ENCODE results near the gene DLEC1. TPM values are rescaled to one million over a fixed set of nuclear protein-coding genes. Genes with fewer than 3 reads are reported as not detected.

The DLEC1 gene
- total and polyA plus RNA-seq, 9 of the 15 experiments (the other 6 are each of a cell fraction or from before 2014, with no cell fraction given) = 0.07 to 0.08 TPM; not detected in 7

DNA sequence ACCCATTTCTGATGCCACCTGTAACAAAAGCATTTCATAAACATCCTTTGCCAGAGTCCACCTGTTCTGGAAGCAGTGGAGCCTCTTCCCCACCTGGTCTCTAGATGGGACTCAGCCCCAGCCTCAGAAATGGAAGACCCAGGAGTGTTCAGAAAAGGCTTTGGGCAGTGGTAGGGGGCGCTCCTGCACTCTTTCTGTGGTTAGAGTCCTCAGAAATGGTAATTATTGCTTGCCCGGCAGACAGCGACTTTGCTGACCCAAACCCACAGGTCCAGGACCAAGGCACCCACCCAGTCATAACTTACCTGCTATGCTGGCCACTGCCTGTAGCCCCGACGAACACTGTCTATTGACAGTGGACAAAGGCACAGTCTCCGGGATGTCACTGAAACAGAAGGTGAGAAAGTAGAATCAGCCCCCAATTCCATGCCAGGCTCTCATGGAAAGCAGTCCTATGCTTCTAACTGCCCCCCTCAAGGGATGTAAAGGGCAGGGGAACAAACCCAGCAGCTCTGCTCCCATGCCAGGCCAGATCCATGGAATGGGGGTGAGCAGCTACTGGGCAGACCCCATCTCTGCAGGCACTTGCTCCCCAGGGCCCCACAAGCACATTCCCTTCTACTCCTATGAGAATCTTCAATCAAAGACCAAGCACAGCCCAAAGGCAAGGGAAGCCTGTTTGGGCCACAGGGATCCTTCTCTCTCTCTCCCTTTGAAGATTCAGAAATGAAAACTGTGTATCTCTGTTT is 92.8 kb downstream of the DLEC1 start:
- H3K27ac ChIP-seq (ENCODE audit: extremely low read depth, low read depth, low read length) = no peak overlapping the region
- ATAC-seq (peak; percentile 87), DNase-seq (ENCODE audit: extremely low read depth in 1 of 4, low spot score in 3 of 4) (peak; percentile 69 to 82 (median 70)), FAIRE-seq (peak; percentile 92)
- no TSS peak for BruUV-seq (replicated peaks)
- H3K4me1 ChIP-seq (replicated peaks in 1 of 2; ENCODE audit: control insufficient read depth in 2 of 2, insufficient read depth in 2 of 2, low read length in 2 of 2) = peaks cover 4 to 6% of the 10 kb centered on the region in 2 experiments; a peak in 2 of 5 replicates
- H2AFZ ChIP-seq (ENCODE audit: low read depth, low read length) = no peak overlapping the region
- H3K36me3 ChIP-seq (ENCODE audit: control insufficient read depth, insufficient read depth, low read length) = peaks cover 86% of the 10 kb centered on the region
- ChIA-PET POLR2A (interaction anchor here (0.8 to 1.5 kb wide), 3 partner anchors 8 to 35 kb away, joined by 3 read pairs; no protein-coding TSS in a partner anchor), CTCF (ENCODE audit: low intra/inter-chr PET ratio) (no interaction called here)
- no peak overlapping the region for H3K9ac ChIP-seq (ENCODE audit: insufficient read depth in 1 of 2, low read depth in 2 of 2, low read length in 2 of 2)
- H3K27me3 ChIP-seq (ENCODE audit: control insufficient read depth in 2 of 2, insufficient read depth in 2 of 2, low read length in 2 of 2) = no peaks in the 10 kb centered on the region
- 37% methylated on average over 6 of the region's 6 CpGs for WGBS (ENCODE audit: insufficient coverage, low coverage, missing lambda C conversion rate)
- peaks cover 19% of the 10 kb centered on the region for H3K79me2 ChIP-seq (ENCODE audit: control insufficient read depth, insufficient read depth, low read length)
- H3K4me3 ChIP-seq = no peak overlapping the region
- no peak overlapping the region for H3K4me2 ChIP-seq (ENCODE audit: insufficient read depth, low read length)
- peaks cover 4% of the 10 kb centered on the region; the same call in 1 of the 2 replicates for H4K20me1 ChIP-seq (replicated peaks; ENCODE audit: control insufficient read depth, insufficient read depth, low read length)
- in situ Hi-C loops (cut with MboI) = loop anchor here (10.0 kb wide), 2 partner anchors 213 to 343 kb away; partner anchors contain the start of gene XYLB
- H3K9me1 ChIP-seq (ENCODE audit: control insufficient read depth, insufficient read depth, low read length) = no peaks in the 10 kb centered on the region
- intact Hi-C loops (cut with micrococcal nuclease) = loop anchor here (1.0 to 10.0 kb wide), 4 partner anchors 93 to 523 kb away; partner anchors contain the start of gene SLC22A14
- no peaks in the 10 kb centered on the region for H3K9me3 ChIP-seq (replicated peaks; ENCODE audit: control insufficient read depth, insufficient read depth, low read depth, low read length)
- TF ChIP-seq ETV1 (tag; conservative IDR thresholded peaks at IDR 0.05; ENCODE audit: low read depth) (no peak), CBFB (CRISPR knock-in tag; IDR thresholded peaks at IDR 0.05) (peak; percentile 35; the same call in 1 of the 2 replicates), MECOM (CRISPR knock-in tag; IDR thresholded peaks at IDR 0.05) (no peak), ATF7 (IDR thresholded peaks at IDR 0.05) (peak; percentile 14; the same call in 1 of the 2 replicates), SMC3 (conservative IDR thresholded peaks at IDR 0.05; ENCODE audit: insufficient read depth, low read depth, low read length) (peak; percentile 66), ZNF79 (CRISPR knock-in tag; IDR thresholded peaks at IDR 0.05; ENCODE audit: low read depth) (no peak)
- TF ChIP-seq, protein P1, sequence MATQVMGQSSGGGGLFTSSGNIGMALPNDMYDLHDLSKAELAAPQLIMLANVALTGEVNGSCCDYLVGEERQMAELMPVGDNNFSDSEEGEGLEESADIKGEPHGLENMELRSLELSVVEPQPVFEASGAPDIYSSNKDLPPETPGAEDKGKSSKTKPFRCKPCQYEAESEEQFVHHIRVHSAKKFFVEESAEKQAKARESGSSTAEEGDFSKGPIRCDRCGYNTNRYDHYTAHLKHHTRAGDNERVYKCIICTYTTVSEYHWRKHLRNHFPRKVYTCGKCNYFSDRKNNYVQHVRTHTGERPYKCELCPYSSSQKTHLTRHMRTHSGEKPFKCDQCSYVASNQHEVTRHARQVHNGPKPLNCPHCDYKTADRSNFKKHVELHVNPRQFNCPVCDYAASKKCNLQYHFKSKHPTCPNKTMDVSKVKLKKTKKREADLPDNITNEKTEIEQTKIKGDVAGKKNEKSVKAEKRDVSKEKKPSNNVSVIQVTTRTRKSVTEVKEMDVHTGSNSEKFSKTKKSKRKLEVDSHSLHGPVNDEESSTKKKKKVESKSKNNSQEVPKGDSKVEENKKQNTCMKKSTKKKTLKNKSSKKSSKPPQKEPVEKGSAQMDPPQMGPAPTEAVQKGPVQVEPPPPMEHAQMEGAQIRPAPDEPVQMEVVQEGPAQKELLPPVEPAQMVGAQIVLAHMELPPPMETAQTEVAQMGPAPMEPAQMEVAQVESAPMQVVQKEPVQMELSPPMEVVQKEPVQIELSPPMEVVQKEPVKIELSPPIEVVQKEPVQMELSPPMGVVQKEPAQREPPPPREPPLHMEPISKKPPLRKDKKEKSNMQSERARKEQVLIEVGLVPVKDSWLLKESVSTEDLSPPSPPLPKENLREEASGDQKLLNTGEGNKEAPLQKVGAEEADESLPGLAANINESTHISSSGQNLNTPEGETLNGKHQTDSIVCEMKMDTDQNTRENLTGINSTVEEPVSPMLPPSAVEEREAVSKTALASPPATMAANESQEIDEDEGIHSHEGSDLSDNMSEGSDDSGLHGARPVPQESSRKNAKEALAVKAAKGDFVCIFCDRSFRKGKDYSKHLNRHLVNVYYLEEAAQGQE (IDR thresholded peaks at IDR 0.05; ENCODE audit: borderline replicate concordance) = peak; percentile 83
- TF ChIP-seq, protein P1 (CRISPR knock-in tag; IDR thresholded peaks at IDR 0.05; ENCODE audit: low read depth) = no peak
- TF ChIP-seq, protein P2, sequence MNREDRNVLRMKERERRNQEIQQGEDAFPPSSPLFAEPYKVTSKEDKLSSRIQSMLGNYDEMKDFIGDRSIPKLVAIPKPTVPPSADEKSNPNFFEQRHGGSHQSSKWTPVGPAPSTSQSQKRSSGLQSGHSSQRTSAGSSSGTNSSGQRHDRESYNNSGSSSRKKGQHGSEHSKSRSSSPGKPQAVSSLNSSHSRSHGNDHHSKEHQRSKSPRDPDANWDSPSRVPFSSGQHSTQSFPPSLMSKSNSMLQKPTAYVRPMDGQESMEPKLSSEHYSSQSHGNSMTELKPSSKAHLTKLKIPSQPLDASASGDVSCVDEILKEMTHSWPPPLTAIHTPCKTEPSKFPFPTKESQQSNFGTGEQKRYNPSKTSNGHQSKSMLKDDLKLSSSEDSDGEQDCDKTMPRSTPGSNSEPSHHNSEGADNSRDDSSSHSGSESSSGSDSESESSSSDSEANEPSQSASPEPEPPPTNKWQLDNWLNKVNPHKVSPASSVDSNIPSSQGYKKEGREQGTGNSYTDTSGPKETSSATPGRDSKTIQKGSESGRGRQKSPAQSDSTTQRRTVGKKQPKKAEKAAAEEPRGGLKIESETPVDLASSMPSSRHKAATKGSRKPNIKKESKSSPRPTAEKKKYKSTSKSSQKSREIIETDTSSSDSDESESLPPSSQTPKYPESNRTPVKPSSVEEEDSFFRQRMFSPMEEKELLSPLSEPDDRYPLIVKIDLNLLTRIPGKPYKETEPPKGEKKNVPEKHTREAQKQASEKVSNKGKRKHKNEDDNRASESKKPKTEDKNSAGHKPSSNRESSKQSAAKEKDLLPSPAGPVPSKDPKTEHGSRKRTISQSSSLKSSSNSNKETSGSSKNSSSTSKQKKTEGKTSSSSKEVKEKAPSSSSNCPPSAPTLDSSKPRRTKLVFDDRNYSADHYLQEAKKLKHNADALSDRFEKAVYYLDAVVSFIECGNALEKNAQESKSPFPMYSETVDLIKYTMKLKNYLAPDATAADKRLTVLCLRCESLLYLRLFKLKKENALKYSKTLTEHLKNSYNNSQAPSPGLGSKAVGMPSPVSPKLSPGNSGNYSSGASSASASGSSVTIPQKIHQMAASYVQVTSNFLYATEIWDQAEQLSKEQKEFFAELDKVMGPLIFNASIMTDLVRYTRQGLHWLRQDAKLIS (CRISPR knock-in tag; IDR thresholded peaks at IDR 0.05) = no peak
